SK-N-SH (cell line): ENCODE results near the gene PLD6. TPM values are rescaled to one million over a fixed set of nuclear protein-coding genes. Genes with fewer than 3 reads are reported as not detected.

Source experiments
- CTCF ChIA-PET: fragments of 300-600, 350-600 bp; formaldehyde crosslinking; extraction: SDS; loops from one replicate; lab custom pipeline; 2021; lab: Yijun Ruan, JAX
- POLR2A ChIA-PET: fragments of 350-600 bp; sonication (Branson Sonifier 250); formaldehyde crosslinking; extraction: SDS; loops from one replicate; lab custom pipeline; 2020; ENCODE audit warnings: antibody characterized with exemption, inconsistent platforms; lab: Yijun Ruan, JAX
- DNase-seq: peaks from one replicate; pipeline ENCODE4 v3.0.0; 2012
- H2AFZ ChIP-seq: fragments of 200-600 bp; sonication (generic); 2 replicates; pipeline ENCODE4 v1.8.1; 2016; ENCODE audit warnings: antibody characterized with exemption, mild to moderate bottlenecking, low read depth
- H3F3A ChIP-seq: fragments of 200-600 bp; sonication (generic); replicated peaks from 2 replicates; pipeline ENCODE3; 2016; ENCODE audit warnings: antibody characterized with exemption, mild to moderate bottlenecking; ENCODE audit not compliant: insufficient read depth
- H3K27ac ChIP-seq, 2 experiments: fragments of 200-500 bp in 1 of 2; fragments of 200-600 bp in 1 of 2; sonication (Bioruptor generic) in 1 of 2; sonication (generic), shearing (Covaris generic) in 1 of 2; 2 replicates each; pipeline versions ENCODE4 v1.5.1 to v1.6.1; 2014 to 2016; ENCODE audit warnings: low read depth in 2 of 2, inconsistent platforms in 1 of 2, low read length in 1 of 2, mild to moderate bottlenecking in 1 of 2, mixed read lengths in 1 of 2
- H3K27me3 ChIP-seq: fragments of 200-600 bp; sonication (generic), shearing (Covaris generic); 2 replicates; pipeline ENCODE4 v1.6.1; 2016; ENCODE audit warnings: mixed run types; ENCODE audit not compliant: insufficient read depth
- H3K36me3 ChIP-seq, 2 experiments: fragments of 200-500 bp in 1 of 2; fragments of 200-600 bp in 1 of 2; sonication (Bioruptor generic) in 1 of 2; sonication (generic) in 1 of 2; replicated peaks in 1 of 2; 2 replicates each; pipeline versions ENCODE3 to v1.5.1; 2014 to 2016; ENCODE audit warnings: low read length in 1 of 2, mild to moderate bottlenecking in 1 of 2; ENCODE audit not compliant: insufficient read depth in 2 of 2, control insufficient read depth in 1 of 2
- H3K4me1 ChIP-seq, 2 experiments: fragments of 200-500 bp in 1 of 2; fragments of 200-600 bp in 1 of 2; sonication (Bioruptor generic) in 1 of 2; sonication (generic), shearing (Covaris generic) in 1 of 2; 2 replicates each; pipeline versions ENCODE4 v1.5.1 to v1.6.1; 2014 to 2016; ENCODE audit warnings: low read depth in 1 of 2, low read length in 1 of 2, mixed run types in 1 of 2; ENCODE audit not compliant: insufficient read depth in 2 of 2, control insufficient read depth in 1 of 2
- H3K4me2 ChIP-seq: fragments of 200-600 bp; sonication (generic), shearing (Covaris generic); 2 replicates; pipeline ENCODE4 v1.6.1; 2017; ENCODE audit warnings: mixed run types
- H3K4me3 ChIP-seq, 2 experiments: fragments of 200-500 bp in 1 of 2; fragments of 200-600 bp in 1 of 2; sonication (Bioruptor generic) in 1 of 2; sonication (generic), shearing (Covaris generic) in 1 of 2; 2 replicates each; pipeline versions ENCODE4 v1.5.1 to v1.8.1; 2014 to 2016; ENCODE audit warnings: low read depth in 2 of 2, inconsistent platforms in 1 of 2, low read length in 1 of 2, mild to moderate bottlenecking in 1 of 2, mixed read lengths in 1 of 2, moderate library complexity in 1 of 2
- H3K79me2 ChIP-seq: fragments of 200-600 bp; sonication (generic); 2 replicates; pipeline ENCODE4 v1.8.1; 2017; ENCODE audit warnings: mild to moderate bottlenecking; ENCODE audit not compliant: insufficient read depth
- H3K9ac ChIP-seq: fragments of 200-600 bp; sonication (generic); 2 replicates; pipeline ENCODE4 v1.6.1; 2017; ENCODE audit warnings: mixed run types
- H3K9me2 ChIP-seq: fragments of 200-600 bp; sonication (generic); 2 replicates; pipeline ENCODE4 v1.6.1; 2017; ENCODE audit warnings: mixed run types
- H3K9me3 ChIP-seq: fragments of 200-600 bp; sonication (generic); 2 replicates; pipeline ENCODE4 v1.6.1; 2017; ENCODE audit warnings: mixed run types, mild to moderate bottlenecking, moderate library complexity
- H4K20me1 ChIP-seq: fragments of 200-600 bp; sonication (generic); 2 replicates; pipeline ENCODE4 v1.6.1; 2017; ENCODE audit warnings: mild to moderate bottlenecking, mixed run types; ENCODE audit not compliant: insufficient read depth
- ELF1 ChIP-seq: IDR thresholded peaks from 2 replicates; pipeline ENCODE4 v1.4.0; 2012
- EZH2phosphoT487 ChIP-seq: fragments of 200-600 bp; sonication (generic); IDR thresholded peaks from 2 replicates; pipeline ENCODE4 v1.6.1; 2017; ENCODE audit warnings: low read depth, mixed run types, mild to moderate bottlenecking, antibody characterized with exemption, moderate library complexity, borderline replicate concordance
- FOSL2 ChIP-seq: IDR thresholded peaks from 2 replicates; pipeline ENCODE4 v1.4.0; 2012; ENCODE audit warnings: low read depth, mild to moderate bottlenecking, moderate library complexity, borderline replicate concordance
- FOXJ3 ChIP-seq: sonication (generic); formaldehyde crosslinking; IDR thresholded peaks from 2 replicates; pipeline ENCODE4 v1.5.1; 2020; ENCODE audit warnings: mild to moderate bottlenecking, missing genetic modification reagents
- FOXM1 ChIP-seq: IDR thresholded peaks from 2 replicates; pipeline ENCODE4 v1.4.0; 2012; ENCODE audit warnings: low read depth, mild to moderate bottlenecking
- GATA2 ChIP-seq: sonication (generic); formaldehyde crosslinking; IDR thresholded peaks from 2 replicates; pipeline ENCODE4 v1.5.0; 2020; ENCODE audit warnings: mild to moderate bottlenecking, missing genetic modification reagents
- JUND ChIP-seq: IDR thresholded peaks from 2 replicates; pipeline ENCODE4 v1.4.0; 2012
- NFIC ChIP-seq: IDR thresholded peaks from 2 replicates; pipeline ENCODE4 v1.4.0; 2012; ENCODE audit warnings: borderline replicate concordance
- RCOR1 ChIP-seq: fragments of 150-350 bp; IDR thresholded peaks from 2 replicates; pipeline ENCODE4 v1.6.1; 2017; ENCODE audit warnings: antibody characterized with exemption, low read length
- RFX5 ChIP-seq: IDR thresholded peaks from 2 replicates; pipeline ENCODE4 v1.6.1; 2012; ENCODE audit warnings: mild to moderate bottlenecking, improper control_type of control experiment, low read length
- SIN3A ChIP-seq: IDR thresholded peaks from 2 replicates; pipeline ENCODE4 v1.6.1; 2012; ENCODE audit warnings: low read depth, mild to moderate bottlenecking, low read length, moderate library complexity, borderline replicate concordance
- SMC3 ChIP-seq: IDR thresholded peaks from 2 replicates; pipeline ENCODE4 v1.6.1; 2012; ENCODE audit warnings: low read depth, low read length, improper control_type of control experiment
- TAF1 ChIP-seq: IDR thresholded peaks from 2 replicates; pipeline ENCODE4 v1.6.1; 2012; ENCODE audit warnings: low read depth, mild to moderate bottlenecking, low read length, moderate library complexity, borderline replicate concordance
- TCF12 ChIP-seq: IDR thresholded peaks from 2 replicates; pipeline ENCODE4 v1.4.0; 2012
- TEAD4 ChIP-seq: IDR thresholded peaks from 2 replicates; pipeline ENCODE4 v1.4.0; 2012; ENCODE audit warnings: mild to moderate bottlenecking, borderline replicate concordance; ENCODE audit not compliant: insufficient read depth
- YY1 ChIP-seq: IDR thresholded peaks from 2 replicates; pipeline ENCODE4 v1.4.0; 2012; ENCODE audit warnings: low read depth, mild to moderate bottlenecking
- WGBS: methylation state at CpG from one replicate; pipeline ENCODE4 v1.1.6; 2017; ENCODE audit warnings: low lambda C conversion rate; 5-methylcytosine and 5-hydroxymethylcytosine counted together
- polyA plus RNA-seq, 3 experiments: library from polyadenylated mRNA; depleted of rRNA; stranded (reverse); fragments of >200 nt; gene quantifications; 2 replicates each; pipeline ENCODE4 v1.2.3, GENCODE V29; 2012
- TF ChIP-seq, protein P1 (sequence below): fragments of 150-350 bp; IDR thresholded peaks from 2 replicates; pipeline ENCODE4 v1.6.1; 2016; ENCODE audit warnings: mild to moderate bottlenecking, low read depth, low read length
- TF ChIP-seq, protein P2 (sequence below): fragments of 150-350 bp; IDR thresholded peaks from 2 replicates; pipeline ENCODE4 v1.6.1; 2017; ENCODE audit warnings: antibody characterized with exemption, low read length, low read depth, borderline replicate concordance
- TF ChIP-seq, protein P3 (sequence below): IDR thresholded peaks from 2 replicates; pipeline ENCODE4 v1.4.0; 2012; ENCODE audit warnings: low read depth, borderline replicate concordance
- TF ChIP-seq, protein P4 (sequence below): IDR thresholded peaks from 2 replicates; pipeline ENCODE4 v1.6.1; 2012; ENCODE audit warnings: mild to moderate bottlenecking, low read depth, low read length, moderate library complexity

Gene PLD6
- polyA plus RNA-seq, 1 of the 3 experiments (the other 2 are of a cell fraction): 3.7 TPM

DNA sequence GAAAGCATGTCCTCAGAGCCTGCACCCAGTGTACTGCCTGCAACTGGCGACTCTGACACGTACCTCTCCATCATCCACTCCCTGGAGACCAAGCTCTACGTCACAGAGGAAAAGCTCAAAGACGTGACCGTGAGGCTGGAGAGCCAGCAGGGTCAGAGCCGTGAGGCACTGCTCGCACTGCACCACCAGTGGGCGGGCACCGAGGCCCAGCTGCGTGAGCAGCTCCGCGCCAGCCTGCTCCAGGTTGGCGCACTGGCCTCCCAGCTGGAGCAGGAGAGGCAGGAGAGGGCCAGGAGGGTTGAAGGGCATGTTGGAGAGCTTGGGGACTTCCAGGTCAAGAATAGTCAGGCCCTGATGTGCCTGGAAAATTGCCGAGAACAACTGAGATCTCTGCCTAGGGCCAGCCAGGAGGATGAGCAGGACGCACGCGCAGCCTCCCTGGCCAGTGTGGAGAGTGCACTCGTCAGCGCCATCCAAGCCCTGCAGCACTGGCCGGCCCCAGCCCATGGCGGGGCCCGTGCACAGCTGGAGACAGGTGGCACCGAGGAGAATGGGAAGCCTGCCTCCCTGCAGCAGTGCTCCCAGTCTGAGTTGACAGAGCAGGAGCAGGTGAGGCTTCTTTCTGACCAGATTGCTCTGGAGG is 40.3 kb downstream of the PLD6 start:
- Histone ChIP-seq H2AFZ (no peak overlapping the region), H3F3A (no peaks in the 10 kb centered on the region), H3K27me3 (no peaks in the 10 kb centered on the region), H3K9me2 (no peaks in the 10 kb centered on the region), H3K4me3 (no peak overlapping the region), H3K4me1 (no peaks in the 10 kb centered on the region), H3K27ac (no peak overlapping the region), H3K4me2 (no peak overlapping the region), H3K9ac (no peak overlapping the region), H3K36me3 (peaks cover 12 to 89% of the 10 kb centered on the region in 2 experiments), H3K79me2 (no peaks in the 10 kb centered on the region), H3K9me3 (no peaks in the 10 kb centered on the region), H4K20me1 (no peaks in the 10 kb centered on the region)
- ChIA-PET POLR2A (no interaction called here), CTCF (interaction anchor here (2.8 kb wide), 1 partner anchor 24 kb away, joined by 7 read pairs; no protein-coding TSS in a partner anchor)
- TF ChIP-seq TCF12 (no peak), SMC3 (no peak), TAF1 (no peak), TEAD4 (no peak), FOXM1 (no peak), JUND (no peak), ELF1 (no peak), RFX5 (no peak), YY1 (no peak), EZH2phosphoT487 (no peak), NFIC (no peak), SIN3A (no peak)
- TF ChIP-seq, protein P1, sequence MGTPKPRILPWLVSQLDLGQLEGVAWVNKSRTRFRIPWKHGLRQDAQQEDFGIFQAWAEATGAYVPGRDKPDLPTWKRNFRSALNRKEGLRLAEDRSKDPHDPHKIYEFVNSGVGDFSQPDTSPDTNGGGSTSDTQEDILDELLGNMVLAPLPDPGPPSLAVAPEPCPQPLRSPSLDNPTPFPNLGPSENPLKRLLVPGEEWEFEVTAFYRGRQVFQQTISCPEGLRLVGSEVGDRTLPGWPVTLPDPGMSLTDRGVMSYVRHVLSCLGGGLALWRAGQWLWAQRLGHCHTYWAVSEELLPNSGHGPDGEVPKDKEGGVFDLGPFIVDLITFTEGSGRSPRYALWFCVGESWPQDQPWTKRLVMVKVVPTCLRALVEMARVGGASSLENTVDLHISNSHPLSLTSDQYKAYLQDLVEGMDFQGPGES: no peak
- DNase-seq: no peak
- 97% methylated on average over 19 of the region's 23 CpGs for WGBS

DNA sequence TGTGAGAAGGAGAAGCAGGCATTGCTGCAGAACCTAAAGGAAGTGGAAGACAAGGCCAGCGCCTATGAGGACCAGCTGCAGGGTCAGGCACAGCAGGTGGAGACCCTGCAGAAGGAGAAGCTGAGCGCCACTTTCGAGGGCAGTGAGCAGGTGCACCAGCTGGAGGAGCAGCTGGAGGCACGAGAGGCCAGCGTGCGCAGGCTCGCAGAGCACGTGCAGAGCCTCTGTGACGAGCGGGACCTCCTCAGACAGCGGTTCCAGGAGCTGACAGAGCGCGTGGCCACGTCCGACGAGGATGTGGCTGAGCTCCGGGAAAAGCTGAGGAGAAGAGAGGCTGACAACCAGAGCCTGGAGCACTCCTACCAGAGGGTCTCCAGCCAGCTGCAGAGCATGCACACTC is 41.5 kb downstream of the PLD6 start:
- no peak overlapping the region for H3K9ac ChIP-seq
- no peak overlapping the region for H3K4me3 ChIP-seq
- no peak overlapping the region for H3K4me2 ChIP-seq
- no peaks in the 10 kb centered on the region for H3K9me2 ChIP-seq
- H3K36me3 ChIP-seq: peaks cover 15 to 88% of the 10 kb centered on the region in 2 experiments
- ChIA-PET POLR2A (no interaction called here), CTCF (no interaction called here)
- no peaks in the 10 kb centered on the region for H3F3A ChIP-seq
- no peaks in the 10 kb centered on the region for H3K79me2 ChIP-seq
- WGBS: 97% methylated on average over 17 of the region's 17 CpGs
- no peak overlapping the region for H2AFZ ChIP-seq
- H3K9me3 ChIP-seq: no peaks in the 10 kb centered on the region
- H3K4me1 ChIP-seq: no peaks in the 10 kb centered on the region
- no peak for DNase-seq
- no peaks in the 10 kb centered on the region for H3K27me3 ChIP-seq
- H3K27ac ChIP-seq: no peak overlapping the region
- H4K20me1 ChIP-seq: no peaks in the 10 kb centered on the region
- no peak for TF ChIP-seq TAF1
- TF ChIP-seq, protein P2, sequence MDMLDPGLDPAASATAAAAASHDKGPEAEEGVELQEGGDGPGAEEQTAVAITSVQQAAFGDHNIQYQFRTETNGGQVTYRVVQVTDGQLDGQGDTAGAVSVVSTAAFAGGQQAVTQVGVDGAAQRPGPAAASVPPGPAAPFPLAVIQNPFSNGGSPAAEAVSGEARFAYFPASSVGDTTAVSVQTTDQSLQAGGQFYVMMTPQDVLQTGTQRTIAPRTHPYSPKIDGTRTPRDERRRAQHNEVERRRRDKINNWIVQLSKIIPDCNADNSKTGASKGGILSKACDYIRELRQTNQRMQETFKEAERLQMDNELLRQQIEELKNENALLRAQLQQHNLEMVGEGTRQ: no peak
- no peak for TF ChIP-seq FOSL2
- no peak for TF ChIP-seq GATA2
- TF ChIP-seq FOXJ3: no peak
- TF ChIP-seq, protein P3, sequence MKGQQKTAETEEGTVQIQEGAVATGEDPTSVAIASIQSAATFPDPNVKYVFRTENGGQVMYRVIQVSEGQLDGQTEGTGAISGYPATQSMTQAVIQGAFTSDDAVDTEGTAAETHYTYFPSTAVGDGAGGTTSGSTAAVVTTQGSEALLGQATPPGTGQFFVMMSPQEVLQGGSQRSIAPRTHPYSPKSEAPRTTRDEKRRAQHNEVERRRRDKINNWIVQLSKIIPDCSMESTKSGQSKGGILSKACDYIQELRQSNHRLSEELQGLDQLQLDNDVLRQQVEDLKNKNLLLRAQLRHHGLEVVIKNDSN: no peak
- TF ChIP-seq NFIC: no peak
- TF ChIP-seq TCF12: no peak
- TF ChIP-seq RCOR1: no peak
- TF ChIP-seq, protein P4, sequence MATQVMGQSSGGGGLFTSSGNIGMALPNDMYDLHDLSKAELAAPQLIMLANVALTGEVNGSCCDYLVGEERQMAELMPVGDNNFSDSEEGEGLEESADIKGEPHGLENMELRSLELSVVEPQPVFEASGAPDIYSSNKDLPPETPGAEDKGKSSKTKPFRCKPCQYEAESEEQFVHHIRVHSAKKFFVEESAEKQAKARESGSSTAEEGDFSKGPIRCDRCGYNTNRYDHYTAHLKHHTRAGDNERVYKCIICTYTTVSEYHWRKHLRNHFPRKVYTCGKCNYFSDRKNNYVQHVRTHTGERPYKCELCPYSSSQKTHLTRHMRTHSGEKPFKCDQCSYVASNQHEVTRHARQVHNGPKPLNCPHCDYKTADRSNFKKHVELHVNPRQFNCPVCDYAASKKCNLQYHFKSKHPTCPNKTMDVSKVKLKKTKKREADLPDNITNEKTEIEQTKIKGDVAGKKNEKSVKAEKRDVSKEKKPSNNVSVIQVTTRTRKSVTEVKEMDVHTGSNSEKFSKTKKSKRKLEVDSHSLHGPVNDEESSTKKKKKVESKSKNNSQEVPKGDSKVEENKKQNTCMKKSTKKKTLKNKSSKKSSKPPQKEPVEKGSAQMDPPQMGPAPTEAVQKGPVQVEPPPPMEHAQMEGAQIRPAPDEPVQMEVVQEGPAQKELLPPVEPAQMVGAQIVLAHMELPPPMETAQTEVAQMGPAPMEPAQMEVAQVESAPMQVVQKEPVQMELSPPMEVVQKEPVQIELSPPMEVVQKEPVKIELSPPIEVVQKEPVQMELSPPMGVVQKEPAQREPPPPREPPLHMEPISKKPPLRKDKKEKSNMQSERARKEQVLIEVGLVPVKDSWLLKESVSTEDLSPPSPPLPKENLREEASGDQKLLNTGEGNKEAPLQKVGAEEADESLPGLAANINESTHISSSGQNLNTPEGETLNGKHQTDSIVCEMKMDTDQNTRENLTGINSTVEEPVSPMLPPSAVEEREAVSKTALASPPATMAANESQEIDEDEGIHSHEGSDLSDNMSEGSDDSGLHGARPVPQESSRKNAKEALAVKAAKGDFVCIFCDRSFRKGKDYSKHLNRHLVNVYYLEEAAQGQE: no peak
